ENCODE measurements around the gene PTPRD.

Gene PTPRD

DNA sequence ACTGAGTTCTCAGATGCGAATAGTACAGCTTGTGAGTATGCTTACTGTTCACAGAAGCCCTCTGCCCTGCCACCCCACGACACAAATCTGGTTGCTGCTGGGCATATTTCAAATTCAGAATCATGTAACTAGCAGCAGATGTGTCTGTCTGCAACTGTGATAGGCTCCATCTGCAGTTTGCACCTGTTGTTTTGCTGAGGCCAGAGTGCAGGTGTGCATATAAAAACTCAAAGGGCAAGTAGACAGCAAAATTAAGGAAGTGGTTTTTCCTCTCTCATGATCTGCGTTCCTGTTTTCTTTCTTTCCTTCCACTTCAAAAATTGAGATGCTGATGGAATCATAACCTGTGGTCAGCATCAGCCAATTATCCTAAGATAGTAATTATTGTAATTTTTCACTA, 1000.5 kb downstream of the PTPRD start:
- TF ChIP-seq CTCF (IDR thresholded peaks at IDR 0.05; ENCODE audit: insufficient read depth, low read depth, low read length, missing control alignments): no peak
- DNase-seq (ENCODE audit: low read depth): no peak
- H3K4me3 ChIP-seq (ENCODE audit: low read length): no peak overlapping the region

GRCh38 chr9:9605681-9606080, 1007.1 kb downstream of the PTPRD start:
- TF ChIP-seq CTCF (IDR thresholded peaks at IDR 0.05; ENCODE audit: insufficient read depth, low read depth, low read length, missing control alignments): no peak
- no peak for DNase-seq (ENCODE audit: low read depth)
- H3K4me3 ChIP-seq (ENCODE audit: low read length): no peak overlapping the region

DNA sequence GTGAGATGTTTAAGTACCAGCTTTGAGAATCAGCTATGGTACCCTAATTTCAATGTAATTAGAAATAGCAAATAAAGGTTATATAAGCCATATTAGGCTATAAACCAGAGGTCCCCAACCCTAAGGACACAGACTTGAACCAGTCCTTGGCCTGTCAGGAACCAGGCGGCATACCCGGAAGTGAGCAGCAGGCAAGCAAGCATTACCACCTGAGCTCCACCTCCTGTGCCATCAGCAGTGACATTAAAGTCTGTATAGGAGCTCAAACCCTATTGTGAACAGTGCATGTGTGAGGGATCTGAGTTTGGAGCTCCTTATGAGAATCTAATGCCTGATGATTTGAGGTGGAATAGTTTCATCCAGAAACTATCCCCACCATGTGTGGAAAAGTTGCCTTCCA, 1009.5 kb downstream of the PTPRD start:
- TF ChIP-seq CTCF (IDR thresholded peaks at IDR 0.05; ENCODE audit: insufficient read depth, low read depth, low read length, missing control alignments): no peak
- H3K4me3 ChIP-seq (ENCODE audit: low read length): no peak overlapping the region
- no peak for DNase-seq (ENCODE audit: low read depth)

GRCh38 chr9:9598723-9599122, 1014.1 kb downstream of the PTPRD start:
- no peak overlapping the region for H3K4me3 ChIP-seq (ENCODE audit: low read length)
- no peak for DNase-seq (ENCODE audit: low read depth)
- no peak for TF ChIP-seq CTCF (IDR thresholded peaks at IDR 0.05; ENCODE audit: insufficient read depth, low read depth, low read length, missing control alignments)

- DNase-seq (ENCODE audit: low read depth): no peak
- TF ChIP-seq CTCF (IDR thresholded peaks at IDR 0.05; ENCODE audit: insufficient read depth, low read depth, low read length, missing control alignments): no peak
- no peak overlapping the region for H3K4me3 ChIP-seq (ENCODE audit: low read length)
These were observed 1020.7 kb downstream of the PTPRD start for GRCh38 chr9:9592104-9592503.

- no peak for TF ChIP-seq CTCF (IDR thresholded peaks at IDR 0.05; ENCODE audit: insufficient read depth, low read depth, low read length, missing control alignments)
- no peak for DNase-seq (ENCODE audit: low read depth)
- H3K4me3 ChIP-seq (ENCODE audit: low read length): no peak overlapping the region
These were observed 1026.9 kb downstream of the PTPRD start for GRCh38 chr9:9585920-9586319.

GRCh38 chr9:9574080-9574479, 1038.7 kb downstream of the PTPRD start:
- TF ChIP-seq CTCF (IDR thresholded peaks at IDR 0.05; ENCODE audit: insufficient read depth, low read depth, low read length, missing control alignments): no peak
- no peak for DNase-seq (ENCODE audit: low read depth)
- no peak overlapping the region for H3K4me3 ChIP-seq (ENCODE audit: low read length)

Measured in epithelial cell of esophagus (primary cell).